Brain microvascular endothelial cell (primary cell): ENCODE results near the gene CECR2.

Source experiments
- DNase-seq: peaks from one replicate; pipeline ENCODE4 v3.0.0-alpha.2; 2020
- H3K27ac ChIP-seq: fragments of 250-450 bp; sonication (Bioruptor Pico); 2 replicates; pipeline ENCODE4 v1.5.1; 2020; ENCODE audit warnings: mild to moderate bottlenecking, moderate library complexity
- H3K27me3 ChIP-seq: fragments of 250-450 bp; sonication (Bioruptor Pico); replicated peaks from 2 replicates; pipeline ENCODE4 v1.5.1; 2020; ENCODE audit warnings: mild to moderate bottlenecking
- H3K36me3 ChIP-seq: fragments of 250-450 bp; sonication (Bioruptor Pico); replicated peaks from 2 replicates; pipeline ENCODE4 v1.5.1; 2020; ENCODE audit warnings: mild to moderate bottlenecking
- H3K4me3 ChIP-seq: 2 replicates; pipeline ENCODE4 v1.5.1; 2011; ENCODE audit warnings: low read depth, mild to moderate bottlenecking, control low read depth, low read length, moderate library complexity
- CTCF ChIP-seq: IDR thresholded peaks from 2 replicates; pipeline ENCODE4 v1.5.1; 2011; ENCODE audit warnings: low read depth, mild to moderate bottlenecking, moderate library complexity, low read length, control low read depth, inconsistent platforms; ENCODE audit errors: missing control alignments
- in situ Hi-C: cut with HindIII; loops from 2 replicates; pipeline ENCODE4 v1.10.0; 2017; ENCODE audit warnings: low sequenced_read_pairs, low pct_ligation_motif_present

The CECR2 gene

GRCh38 chr22:17592201-17592600 lies 222.9 kb downstream of the CECR2 start:
- Histone ChIP-seq H3K27me3 (no peaks in the 10 kb centered on the region), H3K27ac (no peak overlapping the region), H3K4me3 (no peak overlapping the region), H3K36me3 (peaks cover 67% of the 10 kb centered on the region)
- in situ Hi-C loops: no loop called here
- TF ChIP-seq CTCF: no peak
- no peak for DNase-seq

DNA sequence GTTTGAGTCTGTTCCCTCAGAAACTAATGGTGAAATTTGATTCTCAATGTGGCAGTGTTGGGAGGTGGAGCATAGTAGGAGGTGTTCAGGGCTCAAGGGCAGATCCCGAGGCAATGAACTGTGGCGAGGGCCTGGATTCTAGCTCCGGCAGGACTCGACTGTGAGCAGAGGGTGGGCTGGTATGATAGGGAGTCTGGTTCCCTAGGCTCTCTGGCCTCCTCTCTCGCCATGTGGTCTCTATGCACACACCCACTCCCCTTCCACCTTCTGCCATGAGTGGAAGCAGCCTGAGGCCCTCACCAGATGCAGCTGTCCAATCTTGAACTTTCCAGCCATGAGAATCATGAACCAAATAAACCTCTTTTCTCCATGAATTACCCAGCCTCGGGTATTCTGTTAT lies 227.0 kb downstream of the CECR2 start:
- TF ChIP-seq CTCF: no peak
- H3K27ac ChIP-seq: no peak overlapping the region
- no peak for DNase-seq
- in situ Hi-C loops: no loop called here
- H3K4me3 ChIP-seq: no peak overlapping the region
- peaks cover 88% of the 10 kb centered on the region for H3K36me3 ChIP-seq
- H3K27me3 ChIP-seq: no peaks in the 10 kb centered on the region

GRCh38 chr22:17597217-17597616 lies 228.0 kb downstream of the CECR2 start:
- in situ Hi-C loops: no loop called here
- H3K27me3 ChIP-seq: no peaks in the 10 kb centered on the region
- H3K27ac ChIP-seq: no peak overlapping the region
- TF ChIP-seq CTCF: no peak
- H3K36me3 ChIP-seq: peaks cover 83% of the 10 kb centered on the region
- DNase-seq: no peak
- no peak overlapping the region for H3K4me3 ChIP-seq

- no peak for TF ChIP-seq CTCF
- H3K36me3 ChIP-seq: peaks cover 72% of the 10 kb centered on the region
- no peak overlapping the region for H3K27ac ChIP-seq
- DNase-seq: no peak
- in situ Hi-C loops: no loop called here
- H3K4me3 ChIP-seq: no peak overlapping the region
- no peaks in the 10 kb centered on the region for H3K27me3 ChIP-seq
These were observed 229.1 kb downstream of the CECR2 start for GRCh38 chr22:17598318-17598717.

GRCh38 chr22:17601031-17601430 lies 231.8 kb downstream of the CECR2 start:
- in situ Hi-C loops: no loop called here
- H3K36me3 ChIP-seq: peaks cover 52% of the 10 kb centered on the region
- no peak overlapping the region for H3K4me3 ChIP-seq
- no peaks in the 10 kb centered on the region for H3K27me3 ChIP-seq
- no peak for DNase-seq
- no peak overlapping the region for H3K27ac ChIP-seq
- no peak for TF ChIP-seq CTCF

DNA sequence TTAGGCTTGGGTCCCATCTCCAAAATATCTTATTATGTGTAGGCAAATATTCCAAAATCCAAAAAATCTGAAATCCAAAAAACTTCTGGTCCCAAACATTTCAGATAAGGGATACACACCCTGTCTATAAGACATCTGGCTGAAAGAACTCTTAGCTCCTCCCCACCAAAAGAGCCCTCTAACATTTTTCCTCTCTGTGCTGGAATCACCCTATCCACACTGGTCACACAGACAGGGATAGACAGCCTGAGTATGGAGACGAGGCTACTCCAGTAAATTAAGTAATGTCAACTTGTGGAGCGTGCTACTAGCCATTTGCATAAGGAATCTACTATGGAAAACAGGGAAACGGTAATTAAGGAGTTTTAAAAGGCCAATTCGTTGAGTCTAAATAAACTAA lies 234.4 kb downstream of the CECR2 start:
- peaks cover 41% of the 10 kb centered on the region for H3K36me3 ChIP-seq
- no peak overlapping the region for H3K27ac ChIP-seq
- no peak for TF ChIP-seq CTCF
- no peak overlapping the region for H3K4me3 ChIP-seq
- in situ Hi-C loops: no loop called here
- DNase-seq: no peak
- no peaks in the 10 kb centered on the region for H3K27me3 ChIP-seq
